H1 (cell line): ENCODE measurements around the gene TFF1. TPM values are rescaled to one million over a fixed set of nuclear protein-coding genes. Genes with fewer than 3 reads are reported as not detected.

Source experiments
- CTCF ChIA-PET: fragments of 300-600 bp; sonication (Branson Sonifier 250); formaldehyde crosslinking; loops from one replicate; lab custom pipeline; 2021; ENCODE audit not compliant: partially characterized antibody; lab: Charles Lee
- POLR2A ChIA-PET: fragments of 300-600 bp; sonication (Branson Sonifier 250); formaldehyde crosslinking; loops from one replicate; lab custom pipeline; 2021; ENCODE audit warnings: inconsistent platforms; ENCODE audit not compliant: partially characterized antibody; lab: Charles Lee
- DNase-seq, 2 experiments: peaks; one replicate each; pipeline versions ENCODE4 v3.0.0 to v3.0.0-alpha.2; 2010 to 2022; ENCODE audit warnings: low spot score in 2 of 2, low read depth in 1 of 2, mixed read lengths in 1 of 2
- FAIRE-seq: peaks from 2 replicates; lab custom pipeline; 2011; peaks lifted over from hg19 to GRCh38; lab: Jason Lieb, UNC
- H2AFZ ChIP-seq: 2 replicates; pipeline ENCODE4 v1.8.1; 2012; ENCODE audit warnings: low read length, inconsistent platforms
- H2AK5ac ChIP-seq: 2 replicates; pipeline ENCODE4 v1.6.1; 2013; ENCODE audit warnings: low read depth, low read length
- H2BK120ac ChIP-seq: replicated peaks from 2 replicates; pipeline ENCODE3; 2013; ENCODE audit warnings: low read depth, low read length, inconsistent platforms
- H2BK12ac ChIP-seq: 2 replicates; pipeline ENCODE4 v1.6.1; 2013; ENCODE audit warnings: low read depth, low read length
- H2BK15ac ChIP-seq: 2 replicates; pipeline ENCODE4 v1.6.1; 2013; ENCODE audit warnings: low read length
- H2BK20ac ChIP-seq: 2 replicates; pipeline ENCODE4 v1.6.1; 2013; ENCODE audit warnings: low read length
- H2BK5ac ChIP-seq: 2 replicates; pipeline ENCODE4 v1.6.1; 2013; ENCODE audit warnings: low read depth, low read length
- H3K14ac ChIP-seq: 2 replicates; pipeline ENCODE4 v1.6.1; 2013; ENCODE audit warnings: inconsistent platforms; ENCODE audit not compliant: insufficient read length
- H3K18ac ChIP-seq: 2 replicates; pipeline ENCODE4 v1.6.1; 2013; ENCODE audit warnings: low read length; ENCODE audit errors: extremely low read depth
- H3K23ac ChIP-seq: 2 replicates; pipeline ENCODE4 v1.6.1; 2013; ENCODE audit warnings: inconsistent platforms; ENCODE audit not compliant: insufficient read length
- H3K23me2 ChIP-seq: 2 replicates; pipeline ENCODE4 v1.6.1; 2013; ENCODE audit warnings: low read depth, low read length
- H3K27ac ChIP-seq: 2 replicates; pipeline ENCODE4 v1.6.1; 2011; ENCODE audit warnings: low read depth, low read length, inconsistent platforms
- H3K27me3 ChIP-seq, 4 experiments: replicated peaks in 1 of 4; 1 replicate in 1 of 4; 2 replicates in 3 of 4; pipeline versions ENCODE4 v1.6.1 to v1.8.1; 2011 to 2013; ENCODE audit warnings: low read length in 3 of 4, mild to moderate bottlenecking in 3 of 4, inconsistent platforms in 2 of 4, mixed read lengths in 2 of 4, moderate library complexity in 1 of 4; ENCODE audit not compliant: control insufficient read depth in 3 of 4, insufficient read depth in 3 of 4; ENCODE audit errors: extremely low read depth in 1 of 4
- H3K36me3 ChIP-seq, 4 experiments: 2 replicates each; pipeline versions ENCODE4 v1.6.1 to v1.8.1; 2011 to 2013; ENCODE audit warnings: mild to moderate bottlenecking in 4 of 4, low read length in 3 of 4, moderate library complexity in 2 of 4, control low read depth in 1 of 4, inconsistent platforms in 1 of 4; ENCODE audit not compliant: insufficient read depth in 4 of 4, control insufficient read depth in 2 of 4
- H3K4ac ChIP-seq: replicated peaks from 2 replicates; pipeline ENCODE3; 2013; ENCODE audit warnings: low read length, low read depth, mixed read lengths, inconsistent platforms; ENCODE audit not compliant: insufficient read length
- H3K4me1 ChIP-seq, 4 experiments: replicated peaks in 1 of 4; 1 replicate in 1 of 4; 2 replicates in 3 of 4; pipeline versions ENCODE4 v1.6.1 to v1.8.1; 2011 to 2013; ENCODE audit warnings: low read length in 3 of 4, inconsistent platforms in 2 of 4, mixed read lengths in 1 of 4; ENCODE audit not compliant: insufficient read depth in 4 of 4, control insufficient read depth in 3 of 4
- H3K4me2 ChIP-seq, 2 experiments: 2 replicates each; pipeline versions ENCODE4 v1.6.1 to v1.8.1; 2011 to 2013; ENCODE audit warnings: low read depth in 2 of 2, low read length in 2 of 2, control low read depth in 1 of 2, inconsistent platforms in 1 of 2, mild to moderate bottlenecking in 1 of 2; ENCODE audit not compliant: insufficient read depth in 1 of 2
- H3K4me3 ChIP-seq, 4 experiments: fragments of 200-600, 300-600 bp in 1 of 4; sonication (generic), shearing (Covaris generic), sonication (Bioruptor Twin) in 1 of 4; 2 replicates each; pipeline versions ENCODE4 v1.5.1 to v1.8.1; 2011 to 2016; ENCODE audit warnings: low read length in 4 of 4, low read depth in 3 of 4, control low read depth in 2 of 4, inconsistent platforms in 2 of 4, mild to moderate bottlenecking in 2 of 4, mixed read lengths in 1 of 4, moderate library complexity in 1 of 4; ENCODE audit not compliant: insufficient read depth in 2 of 4; ENCODE audit errors: extremely low read depth in 1 of 4
- H3K56ac ChIP-seq: replicated peaks from 2 replicates; pipeline ENCODE3; 2013; ENCODE audit warnings: low read depth, mild to moderate bottlenecking, mixed read lengths, low read length, inconsistent platforms; ENCODE audit not compliant: insufficient read length
- H3K79me1 ChIP-seq: 2 replicates; pipeline ENCODE4 v1.6.1; 2013; ENCODE audit warnings: low read depth, low read length, control low read depth
- H3K79me2 ChIP-seq, 2 experiments: 2 replicates each; pipeline versions ENCODE4 v1.6.1 to v1.8.1; 2012 to 2013; ENCODE audit warnings: low read length in 2 of 2, mild to moderate bottlenecking in 2 of 2, inconsistent platforms in 1 of 2; ENCODE audit not compliant: insufficient read depth in 2 of 2, control insufficient read depth in 1 of 2
- H3K9ac ChIP-seq, 4 experiments: replicated peaks in 1 of 4; 1 replicate in 1 of 4; 2 replicates in 3 of 4; pipeline versions ENCODE4 v1.6.1 to v1.8.1; 2011 to 2013; ENCODE audit warnings: low read depth in 3 of 4, low read length in 3 of 4, control low read depth in 2 of 4, mild to moderate bottlenecking in 2 of 4, moderate library complexity in 2 of 4, inconsistent platforms in 1 of 4; ENCODE audit errors: extremely low read depth in 1 of 4
- H3K9me3 ChIP-seq, 2 experiments: 2 replicates each; pipeline versions ENCODE4 v1.6.1 to v1.8.1; 2012 to 2013; ENCODE audit warnings: mild to moderate bottlenecking in 2 of 2, moderate library complexity in 2 of 2, control low read depth in 1 of 2, inconsistent platforms in 1 of 2, low read depth in 1 of 2, low read length in 1 of 2, mixed read lengths in 1 of 2; ENCODE audit not compliant: insufficient read depth in 2 of 2
- H4K20me1 ChIP-seq, 2 experiments: replicated peaks in 1 of 2; 2 replicates each; pipeline versions ENCODE3 to v1.8.1; 2011 to 2013; ENCODE audit warnings: inconsistent platforms in 2 of 2, low read length in 2 of 2, mild to moderate bottlenecking in 1 of 2; ENCODE audit not compliant: insufficient read depth in 2 of 2, control insufficient read depth in 1 of 2
- H4K5ac ChIP-seq: 2 replicates; pipeline ENCODE4 v1.6.1; 2013; ENCODE audit warnings: low read length, low read depth, mixed read lengths, inconsistent platforms; ENCODE audit not compliant: insufficient read length
- H4K8ac ChIP-seq: 2 replicates; pipeline ENCODE4 v1.8.0; 2013; ENCODE audit warnings: mild to moderate bottlenecking, moderate library complexity, low read length, inconsistent platforms; ENCODE audit not compliant: insufficient read depth; ENCODE audit errors: extremely low read depth
- H4K91ac ChIP-seq: replicated peaks from 2 replicates; pipeline ENCODE3; 2013; ENCODE audit warnings: low read length, mixed read lengths, inconsistent platforms; ENCODE audit not compliant: insufficient read length
- USF2 ChIP-seq: IDR thresholded peaks from 2 replicates; pipeline ENCODE4 v1.6.1; 2011; ENCODE audit warnings: low read length, improper control_type of control experiment
- WGBS, 2 experiments: shearing (Covaris generic) in 1 of 2; methylation state at CpG; one replicate each; pipeline versions ENCODE4 v1.1.6 to v1.1.7; 2013 to 2015; ENCODE audit warnings: low lambda C conversion rate in 2 of 2, mixed read lengths in 2 of 2, inconsistent platforms in 1 of 2, low coverage in 1 of 2, missing lambda C conversion rate in 1 of 2; ENCODE audit not compliant: insufficient replicate concordance in 2 of 2, insufficient coverage in 1 of 2, insufficient read length in 1 of 2; ENCODE audit errors: extremely low coverage in 1 of 2, missing lambda C conversion rate in 1 of 2; 5-methylcytosine and 5-hydroxymethylcytosine counted together
- polyA plus RNA-seq, 7 experiments: library from polyadenylated mRNA; depleted of rRNA in 3 of 7; stranded (reverse) in 5 of 7; unstranded in 2 of 7; fragments of >200 nt in 5 of 7; fragments of 200-250 nt in 2 of 7; gene quantifications; 1 replicate in 5 of 7; 2 replicates in 1 of 7; 4 replicates in 1 of 7; pipeline versions ENCODE4 v1.2.1 to v1.2.3, GENCODE V29; 2011 to 2013; ENCODE audit warnings: missing spikeins in 2 of 7, mixed read lengths in 2 of 7
- total RNA-seq: library from RNA; stranded (reverse); fragmentation: NEBNext Ultra II Directional; extraction: Animal tissue kit (Norgen Biotek cat#: 25700); gene quantifications from 2 replicates; pipeline ENCODE4 v1.2.1, GENCODE V29; 2021

TFF1 gene
- total and polyA plus RNA-seq, 2 of the 8 experiments (the other 6 are each of a cell fraction or from before 2014, with no cell fraction given), result not detected

GRCh38 chr21:42365770-42366169 is 565 bp downstream of the TFF1 start:
- Histone ChIP-seq H4K20me1 (no peaks in the 10 kb centered on the region), H2AK5ac (no peak overlapping the region), H3K23me2 (no peaks in the 10 kb centered on the region), H2BK5ac (no peak overlapping the region), H3K79me2 (no peaks in the 10 kb centered on the region), H3K4ac (no peak overlapping the region), H3K4me3 (no peak overlapping the region), H4K5ac (no peak overlapping the region), H3K18ac (no peak overlapping the region), H2AFZ (no peak overlapping the region), H3K4me2 (no peak overlapping the region), H3K27me3 (peaks cover 0 to under 1% (median 0%) of the 10 kb centered on the region in 4 experiments; a peak in 1 of 7 replicates), H4K91ac (peak overlapping the region; percentile 58), H3K4me1 (no peaks in the 10 kb centered on the region; a peak in 3 of 7 replicates), H3K9ac (no peak overlapping the region), H2BK12ac (no peak overlapping the region), H3K56ac (no peak overlapping the region), H2BK20ac (no peak overlapping the region), H3K27ac (no peak overlapping the region), H3K79me1 (no peaks in the 10 kb centered on the region), H3K14ac (no peak overlapping the region), H3K9me3 (no peaks in the 10 kb centered on the region), H2BK15ac (no peak overlapping the region), H4K8ac (no peak overlapping the region), H2BK120ac (no peak overlapping the region), H3K36me3 (no peaks in the 10 kb centered on the region), H3K23ac (no peak overlapping the region)
- WGBS, 2 experiments, result 75% methylated on average over 6 of the region's 6 CpGs; no CpG with 5 or more reads in 1 of the 2 experiments
- ChIA-PET POLR2A (no interaction called here), CTCF (no interaction called here)
- FAIRE-seq, result no peak
- no peak for DNase-seq
- TF ChIP-seq USF2, result no peak
- TF ChIP-seq, all 59 proteins: peak for 0
